Common myeloid progenitor, CD34-positive (primary cell): Measurements from ENCODE around the gene ZNF581.

ENCODE experiments used
- CTCF ChIA-PET: fragments of 350-600 bp; sonication (Branson Sonifier 250); formaldehyde crosslinking; loops from one replicate; lab custom pipeline; 2021; ENCODE audit warnings: antibody characterized with exemption; lab: Charles Lee
- POLR2A ChIA-PET: fragments of 350-600 bp; sonication (Branson Sonifier 250); formaldehyde crosslinking; loops from one replicate; lab custom pipeline; 2021; ENCODE audit warnings: antibody characterized with exemption; lab: Charles Lee
- DNase-seq, 3 donors: peaks; one replicate each; pipeline versions ENCODE4 v3.0.0 to v3.0.0-alpha.2; 2013
- H3K27ac ChIP-seq, 2 experiments: 1 replicate in 1 of 2; 2 replicates in 1 of 2; pipeline ENCODE4 v1.7.0; 2013; ENCODE audit warnings: inconsistent platforms in 2 of 2, low read length in 2 of 2, mild to moderate bottlenecking in 2 of 2, low read depth in 1 of 2, moderate library complexity in 1 of 2; ENCODE audit not compliant: severe bottlenecking in 2 of 2, insufficient read depth in 1 of 2, poor library complexity in 1 of 2
- H3K27me3 ChIP-seq, 5 experiments: replicated peaks in 2 of 5; 1 replicate in 3 of 5; 2 replicates in 2 of 5; pipeline versions ENCODE4 v1.6.1 to v1.7.0; 2013; ENCODE audit warnings: low read length in 4 of 5, mild to moderate bottlenecking in 2 of 5, moderate library complexity in 2 of 5, inconsistent platforms in 1 of 5; ENCODE audit not compliant: insufficient read depth in 5 of 5, control insufficient read depth in 4 of 5
- H3K36me3 ChIP-seq, 4 experiments: 1 replicate in 2 of 4; 2 replicates in 2 of 4; pipeline versions ENCODE4 v1.6.1 to v1.7.0; 2013; ENCODE audit warnings: low read length in 3 of 4, control low read depth in 1 of 4, mild to moderate bottlenecking in 1 of 4; ENCODE audit not compliant: control insufficient read depth in 4 of 4, insufficient read depth in 4 of 4
- H3K4me1 ChIP-seq, 4 experiments: 1 replicate in 3 of 4; 2 replicates in 1 of 4; pipeline versions ENCODE4 v1.6.1 to v1.7.1; 2013; ENCODE audit warnings: low read length in 3 of 4, mild to moderate bottlenecking in 3 of 4, control low read depth in 1 of 4, inconsistent platforms in 1 of 4, moderate library complexity in 1 of 4; ENCODE audit not compliant: control insufficient read depth in 4 of 4, insufficient read depth in 4 of 4; ENCODE audit errors: control extremely low read depth in 1 of 4
- H3K4me3 ChIP-seq, 7 experiments: 1 replicate in 4 of 7; 2 replicates in 3 of 7; pipeline versions ENCODE4 v1.5.1 to v1.7.0; 2013; ENCODE audit warnings: mild to moderate bottlenecking in 7 of 7, low read length in 6 of 7, moderate library complexity in 6 of 7, inconsistent platforms in 2 of 7, low read depth in 2 of 7, control low read depth in 1 of 7; ENCODE audit not compliant: insufficient read depth in 4 of 7, control insufficient read depth in 1 of 7; ENCODE audit errors: extremely low read depth in 1 of 7
- H3K9me3 ChIP-seq, 5 experiments: 1 replicate in 4 of 5; 2 replicates in 1 of 5; pipeline versions ENCODE4 v1.6.1 to v1.7.1; 2013; ENCODE audit warnings: low read length in 4 of 5, mild to moderate bottlenecking in 2 of 5, inconsistent platforms in 1 of 5, low read depth in 1 of 5, moderate library complexity in 1 of 5; ENCODE audit not compliant: control insufficient read depth in 4 of 5, insufficient read depth in 2 of 5; ENCODE audit errors: control extremely low read depth in 1 of 5
- WGBS: methylation state at CpG from one replicate; pipeline ENCODE4 v1.1.5; 2013; ENCODE audit not compliant: insufficient coverage; 5-methylcytosine and 5-hydroxymethylcytosine counted together

ZNF581 gene

DNA sequence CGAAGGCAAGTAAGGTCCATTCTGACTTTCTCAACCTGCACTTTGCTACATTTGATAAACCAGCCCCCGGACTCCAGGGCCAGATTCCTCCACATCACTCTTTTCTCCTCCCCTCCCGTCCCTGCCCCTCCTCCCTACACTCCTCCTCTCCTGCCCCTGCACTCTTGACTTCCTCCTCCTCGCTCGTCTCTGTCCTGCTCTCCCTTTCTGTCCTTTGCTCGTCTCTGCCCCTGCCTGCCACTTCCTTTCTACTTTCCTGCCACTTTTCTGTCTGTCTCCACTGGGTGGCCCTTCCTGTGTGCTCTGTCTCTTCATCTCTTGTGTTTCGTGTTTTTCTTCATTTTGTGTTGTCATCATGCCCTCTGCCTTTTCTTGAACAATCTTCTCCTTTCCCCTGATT is 18.4 kb downstream of the ZNF581 start:
- Histone ChIP-seq H3K27me3 (no peaks in the 10 kb centered on the region), H3K27ac (no peak overlapping the region), H3K36me3 (peaks cover 15 to 90% (median 63%) of the 10 kb centered on the region in 4 experiments), H3K4me3 (no peak overlapping the region), H3K4me1 (peaks cover 6 to 32% (median 21%) of the 10 kb centered on the region in 4 experiments), H3K9me3 (no peaks in the 10 kb centered on the region)
- no peak for DNase-seq
- CTCF ChIA-PET: no interaction called here
- POLR2A ChIA-PET: no interaction called here
- 75% methylated on average over 7 of the region's 7 CpGs for WGBS

DNA sequence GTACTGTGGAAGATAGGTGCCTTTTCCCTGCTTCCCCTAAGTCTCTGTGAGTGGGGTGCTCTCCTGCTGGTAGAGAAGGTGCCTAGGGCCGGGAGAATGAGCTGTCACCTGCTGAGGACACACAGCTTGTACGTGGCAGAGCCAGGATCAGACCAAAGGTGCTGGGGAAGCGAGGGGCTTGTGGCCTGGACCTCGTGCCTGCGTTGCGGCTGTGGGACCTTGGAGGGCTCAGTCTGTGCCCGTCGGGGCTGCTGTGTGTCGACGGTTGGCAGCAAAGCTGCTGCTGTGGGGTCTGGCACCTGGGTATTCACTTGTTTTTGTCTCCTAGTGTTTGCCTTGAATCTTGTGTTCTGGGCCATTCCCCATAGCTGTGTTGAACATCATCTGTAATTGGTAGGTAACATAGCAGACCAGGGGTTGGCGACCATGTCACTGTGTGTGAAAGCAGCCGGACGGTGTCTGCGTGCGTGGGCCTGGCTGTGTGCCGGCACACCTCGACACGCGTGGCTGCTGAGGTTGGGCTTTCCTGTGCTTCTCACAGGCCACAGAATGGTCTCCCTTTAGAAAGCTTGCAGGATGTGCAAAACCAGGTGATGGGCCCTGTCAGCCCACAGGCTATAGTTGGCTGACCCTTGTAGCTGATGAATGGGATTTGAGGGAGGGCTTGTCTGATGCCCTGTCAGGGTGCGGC is 20.5 kb downstream of the ZNF581 start:
- CTCF ChIA-PET: interaction anchor here (1.2 to 1.4 kb wide), 2 partner anchors 9 to 11 kb away, joined by 4 read pairs; no protein-coding TSS in a partner anchor
- 97% methylated on average over 19 of the region's 20 CpGs for WGBS
- Histone ChIP-seq H3K9me3 (no peaks in the 10 kb centered on the region), H3K4me1 (peaks cover 0 to 10% (median 3%) of the 10 kb centered on the region in 4 experiments), H3K4me3 (no peak overlapping the region), H3K27ac (no peak overlapping the region), H3K36me3 (peaks cover 14 to 93% (median 72%) of the 10 kb centered on the region in 4 experiments), H3K27me3 (no peaks in the 10 kb centered on the region)
- POLR2A ChIA-PET: no interaction called here
- no peak for DNase-seq

DNA sequence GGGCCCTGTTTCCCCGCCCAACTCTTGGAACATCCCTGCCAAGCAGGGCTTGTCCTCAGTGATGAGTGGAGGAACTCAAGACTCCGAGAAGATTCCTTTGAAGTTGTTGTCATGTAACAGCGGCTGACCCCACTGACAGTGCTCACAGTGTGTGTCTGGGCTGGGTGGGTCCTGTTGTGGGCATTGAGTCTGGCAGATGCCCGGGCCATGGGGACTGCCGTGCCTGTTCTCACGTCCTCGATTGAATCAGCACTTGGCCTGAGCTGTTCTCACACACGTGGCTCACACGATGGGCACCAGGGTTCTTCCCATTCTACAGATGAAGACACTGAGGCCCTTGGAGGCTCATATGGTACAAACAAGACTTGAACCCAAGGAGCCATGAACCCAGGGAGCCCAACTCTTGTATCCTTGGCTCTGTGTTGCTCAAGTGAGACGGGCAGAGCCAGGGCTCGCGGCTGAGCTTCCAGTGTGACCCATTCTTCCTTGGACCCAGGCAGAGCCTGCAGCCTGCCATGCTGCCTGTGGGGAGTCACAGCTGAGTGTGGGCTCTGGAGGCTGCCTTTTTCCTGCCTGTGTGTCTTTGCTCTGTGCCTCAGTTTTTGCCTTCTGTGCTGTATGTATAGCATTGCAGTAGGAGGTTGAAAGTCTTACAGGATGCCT is 23.0 kb downstream of the ZNF581 start:
- 96% methylated on average over 10 of the region's 12 CpGs for WGBS
- Histone ChIP-seq H3K27ac (no peak overlapping the region), H3K4me1 (peaks cover 0 to 1% (median 0%) of the 10 kb centered on the region in 4 experiments), H3K36me3 (peaks cover 22 to 92% (median 72%) of the 10 kb centered on the region in 4 experiments), H3K4me3 (no peak overlapping the region), H3K9me3 (no peaks in the 10 kb centered on the region), H3K27me3 (no peaks in the 10 kb centered on the region)
- no peak for DNase-seq
- CTCF ChIA-PET: interaction anchor here (1.0 kb wide), 1 partner anchor 10 kb away, joined by 3 read pairs; no protein-coding TSS in a partner anchor
- POLR2A ChIA-PET: no interaction called here

DNA sequence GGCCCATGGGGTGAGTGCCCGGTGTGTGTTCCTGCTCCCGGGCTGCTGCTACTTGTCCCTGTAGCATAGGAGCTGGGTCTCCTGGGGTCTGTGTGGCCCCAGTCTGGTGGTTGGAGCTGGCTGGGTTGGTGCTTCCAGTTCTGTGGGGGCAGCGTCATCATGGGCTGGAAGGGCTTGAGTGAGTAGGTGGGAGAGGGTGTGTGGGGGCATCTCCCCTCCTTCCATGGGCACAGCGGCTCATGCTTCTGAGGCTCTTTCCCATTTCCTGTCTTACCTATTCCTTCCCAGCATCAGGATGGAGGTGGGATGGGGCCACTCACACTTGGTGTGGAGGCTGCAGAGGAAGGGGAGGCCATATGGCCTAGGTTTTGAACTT is 23.5 kb downstream of the ZNF581 start:
- Histone ChIP-seq H3K27ac (no peak overlapping the region), H3K9me3 (no peaks in the 10 kb centered on the region), H3K27me3 (no peaks in the 10 kb centered on the region), H3K4me3 (no peak overlapping the region), H3K36me3 (peaks cover 22 to 89% (median 67%) of the 10 kb centered on the region in 4 experiments), H3K4me1 (peaks cover 0 to 1% (median 0%) of the 10 kb centered on the region in 4 experiments)
- WGBS: 100% methylated on average over 2 of the region's 4 CpGs
- ChIA-PET CTCF (interaction anchor here (1.0 kb wide), 1 partner anchor 9 kb away, joined by 3 read pairs; no protein-coding TSS in a partner anchor), POLR2A (no interaction called here)
- DNase-seq: no peak

DNA sequence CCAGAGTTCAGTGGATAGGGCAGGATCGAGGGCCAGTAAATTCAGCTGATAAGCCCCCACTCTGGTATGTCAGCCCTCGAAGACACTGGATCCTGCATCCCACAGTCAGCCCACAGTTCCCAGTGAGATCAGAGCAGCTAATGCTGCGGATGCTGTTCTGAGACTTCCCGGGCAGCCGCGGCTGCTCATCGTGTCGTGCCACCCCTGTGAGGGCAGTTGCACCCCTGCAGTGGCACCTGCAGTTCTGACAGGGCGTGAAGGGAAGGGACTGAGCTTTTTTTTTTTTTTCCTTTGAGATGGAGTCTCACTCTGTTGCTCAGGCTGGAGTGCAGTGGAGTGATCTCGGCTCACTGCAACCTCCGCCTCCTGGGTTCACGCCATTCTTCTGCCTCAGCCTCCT is 24.1 kb downstream of the ZNF581 start:
- Histone ChIP-seq H3K4me3 (no peak overlapping the region), H3K27me3 (no peaks in the 10 kb centered on the region), H3K27ac (no peak overlapping the region), H3K36me3 (peaks cover 22 to 90% (median 66%) of the 10 kb centered on the region in 4 experiments), H3K9me3 (no peaks in the 10 kb centered on the region), H3K4me1 (peaks cover 0 to 1% (median 0%) of the 10 kb centered on the region in 4 experiments)
- POLR2A ChIA-PET: no interaction called here
- no peak for DNase-seq
- CTCF ChIA-PET: interaction anchor here (1.0 to 1.8 kb wide), 2 partner anchors 9 to 35 kb away, joined by 3 to 4 read pairs; no protein-coding TSS in a partner anchor
- WGBS: 98% methylated on average over 12 of the region's 12 CpGs

DNA sequence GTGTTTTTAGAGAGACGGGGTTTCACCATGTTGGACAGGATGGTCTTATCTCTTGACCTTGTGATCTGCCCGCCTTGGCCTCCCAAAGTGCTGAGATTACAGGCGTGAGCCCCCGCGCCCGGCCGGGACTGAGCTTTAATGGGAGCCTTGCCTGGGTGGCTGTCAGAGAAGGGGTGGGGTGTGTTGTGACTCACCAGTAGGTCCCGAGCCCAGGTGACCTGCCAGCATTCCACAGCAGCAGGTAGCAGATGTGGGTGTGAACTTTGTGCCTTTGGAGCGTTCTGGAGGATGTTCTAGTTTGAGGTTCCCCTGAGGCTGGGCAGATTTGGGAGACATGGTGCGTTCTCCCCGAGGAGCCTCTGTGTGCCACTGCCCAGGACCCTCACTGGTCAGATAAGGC is 24.5 kb downstream of the ZNF581 start:
- 94% methylated on average over 11 of the region's 11 CpGs for WGBS
- Histone ChIP-seq H3K27ac (no peak overlapping the region), H3K27me3 (no peaks in the 10 kb centered on the region), H3K36me3 (peaks cover 22 to 87% (median 62%) of the 10 kb centered on the region in 4 experiments), H3K9me3 (no peaks in the 10 kb centered on the region), H3K4me1 (peaks cover 0 to 1% (median 0%) of the 10 kb centered on the region in 4 experiments), H3K4me3 (no peak overlapping the region)
- CTCF ChIA-PET: interaction anchor here (1.0 to 1.8 kb wide), 2 partner anchors 10 to 35 kb away, joined by 3 to 4 read pairs; no protein-coding TSS in a partner anchor
- DNase-seq: no peak
- POLR2A ChIA-PET: interaction anchor here (0.6 kb wide), 1 partner anchor 42 kb away, joined by 3 read pairs; no protein-coding TSS in a partner anchor
